ENCODE results near the gene ITPRID2.
"Not testable (repeated sequence)": the region's sequence is repeated elsewhere in the genome, so short reads cannot be mapped to it uniquely, and the experiment has no call there.

ITPRID2 gene

GRCh38 chr2:181916726-181917718 lies 25.5 kb downstream of the ITPRID2 start:
- DNase-seq: no peak

GRCh38 chr2:181918188-181918587 lies 26.7 kb downstream of the ITPRID2 start:
- DNase-seq: no peak

GRCh38 chr2:181923121-181923520 lies 31.6 kb downstream of the ITPRID2 start:
- DNase-seq: no peak

- no peak for DNase-seq
Observed at GRCh38 chr2:181924336-181924735, 32.8 kb downstream of the ITPRID2 start.

- no peak for DNase-seq
Observed at GRCh38 chr2:181934694-181935093, 43.2 kb downstream of the ITPRID2 start.

GRCh38 chr2:181937473-181937872 lies 45.9 kb downstream of the ITPRID2 start:
- no peak for DNase-seq

GRCh38 chr2:181943411-181944124 lies 52.0 kb downstream of the ITPRID2 start:
- no peak for DNase-seq

GRCh38 chr2:181944164-181944913 lies 52.8 kb downstream of the ITPRID2 start:
- DNase-seq: no peak

- no peak for DNase-seq
Observed at GRCh38 chr2:181944914-181945291, 53.4 kb downstream of the ITPRID2 start.

- no peak for DNase-seq
Observed at GRCh38 chr2:181946444-181947127, 55.1 kb downstream of the ITPRID2 start.

- no peak for DNase-seq
Observed at GRCh38 chr2:181947273-181947672, 55.7 kb downstream of the ITPRID2 start.

GRCh38 chr2:181948227-181948626 lies 56.7 kb downstream of the ITPRID2 start:
- DNase-seq: no peak

- DNase-seq: no peak
Observed at GRCh38 chr2:181949047-181949446, 57.5 kb downstream of the ITPRID2 start.

GRCh38 chr2:181952404-181953226 lies 61.1 kb downstream of the ITPRID2 start:
- no peak for DNase-seq

- peak; percentile 40 for DNase-seq
Observed at GRCh38 chr2:181953881-181954537, 62.5 kb downstream of the ITPRID2 start.

GRCh38 chr2:181954538-181954883 lies 63.0 kb downstream of the ITPRID2 start:
- no peak for DNase-seq

GRCh38 chr2:181955010-181955409 lies 63.5 kb downstream of the ITPRID2 start:
- no peak for DNase-seq

- DNase-seq: not testable (repeated sequence)
Observed at GRCh38 chr2:181955866-181956265, 64.3 kb downstream of the ITPRID2 start.

GRCh38 chr2:181957668-181958067 lies 66.1 kb downstream of the ITPRID2 start:
- no peak for DNase-seq

GRCh38 chr2:181958726-181959125 lies 67.2 kb downstream of the ITPRID2 start:
- no peak for DNase-seq

- no peak for DNase-seq
Observed at GRCh38 chr2:181959508-181959907, 68.0 kb downstream of the ITPRID2 start.
